ENCODE data around the gene PUM2. TPM values are rescaled to one million over a fixed set of nuclear protein-coding genes. Genes with fewer than 3 reads are reported as not detected.

The PUM2 gene
- total and polyA plus RNA-seq, 4 donors = 18.5 to 61.0 (median 35.1) TPM

DNA sequence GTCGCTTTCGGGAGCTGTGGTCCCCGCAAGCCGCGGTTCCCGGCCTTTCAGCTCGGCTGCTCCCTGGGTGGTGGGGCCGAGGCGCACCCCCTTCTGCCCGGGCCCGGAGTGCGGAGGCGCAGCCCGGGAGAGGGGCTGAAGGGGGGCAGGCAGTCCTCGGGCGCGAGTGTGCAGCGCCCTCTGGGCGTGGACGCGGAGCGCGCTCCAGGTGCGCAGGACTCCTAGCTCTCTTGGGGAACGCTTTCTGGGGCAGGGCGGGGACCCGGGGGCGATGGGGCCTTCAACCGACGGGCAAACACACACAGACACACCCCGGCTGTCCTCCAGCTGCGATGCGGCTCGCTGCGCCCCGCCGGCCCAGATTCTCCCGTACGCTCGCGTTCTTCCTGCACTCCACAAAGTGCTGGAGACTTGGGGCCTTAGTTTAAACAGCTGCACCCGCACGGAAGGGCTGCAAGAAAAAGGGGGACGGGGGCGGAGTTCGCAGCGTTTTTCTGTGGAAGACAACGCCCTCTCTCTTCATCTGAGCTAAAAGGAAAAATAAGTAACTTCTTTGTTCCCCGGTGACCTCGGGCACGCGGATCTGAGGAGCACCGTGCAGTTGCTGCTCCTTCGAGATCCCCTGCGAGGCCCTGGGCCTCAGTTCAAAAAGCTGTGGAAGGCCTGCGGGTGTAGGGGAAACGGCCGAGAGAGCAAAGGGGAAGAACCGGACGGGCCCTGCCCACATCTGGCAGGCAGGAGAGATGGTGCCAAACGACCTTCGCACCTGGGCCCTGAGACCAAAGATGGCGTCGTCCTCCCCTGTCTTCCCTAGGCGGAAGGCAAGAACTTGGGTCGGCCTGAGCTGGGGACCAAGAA is 125.1 kb downstream of the PUM2 start (continued):
- TF ChIP-seq FOXA1 (IDR thresholded peaks at IDR 0.05) = no peak
- no peak for TF ChIP-seq FOXA2 (IDR thresholded peaks at IDR 0.05)
- TF ChIP-seq, protein P1, sequence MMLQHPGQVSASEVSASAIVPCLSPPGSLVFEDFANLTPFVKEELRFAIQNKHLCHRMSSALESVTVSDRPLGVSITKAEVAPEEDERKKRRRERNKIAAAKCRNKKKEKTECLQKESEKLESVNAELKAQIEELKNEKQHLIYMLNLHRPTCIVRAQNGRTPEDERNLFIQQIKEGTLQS (IDR thresholded peaks at IDR 0.05) = no peak

DNA sequence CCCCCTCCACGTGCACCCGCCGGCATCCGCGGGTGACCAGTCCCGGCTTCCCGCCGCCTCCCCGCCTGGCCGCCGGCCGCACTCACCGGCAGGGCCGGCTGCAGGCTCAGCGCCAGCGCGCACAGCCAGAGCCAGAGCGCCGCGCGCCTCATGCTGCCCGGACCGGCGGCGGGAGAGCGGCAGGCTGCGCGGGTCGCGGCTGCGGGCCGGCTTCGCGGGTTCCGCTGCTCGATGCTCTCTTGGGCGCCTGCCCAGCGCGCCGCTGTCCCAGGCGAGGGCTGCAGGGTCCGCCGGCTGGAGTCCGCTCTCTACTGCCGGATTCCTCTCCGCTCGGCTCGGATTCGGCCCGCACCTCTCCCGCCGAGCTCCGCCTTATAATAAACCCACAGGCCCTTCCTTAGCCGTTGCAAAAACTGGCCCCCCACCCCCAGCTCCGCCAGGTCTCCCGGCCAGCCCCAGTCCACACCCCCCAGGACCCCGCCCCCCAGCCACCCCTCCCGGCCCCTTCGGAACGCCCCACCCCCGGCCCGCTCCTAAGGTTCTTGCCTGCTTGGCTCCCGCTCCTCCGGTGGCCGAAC is 125.8 kb downstream of the PUM2 start, which contains the start of gene SDC1:
Gene SDC1 (minus strand): TSS at position 415 of the 578 bp plus-strand sequence. CDS start 263 bp downstream, at position 152.
- Histone ChIP-seq H3K9ac (ENCODE audit: low read depth in 1 of 2, low read length in 2 of 2) (peak within 1 kb of the TSS; percentile 89 to 96), H3K4me3 (ENCODE audit: low read depth in 1 of 3, low read length in 3 of 3) (peak within 1 kb of the TSS; percentile 78 to 92 (median 83)), H3K36me3 (ENCODE audit: control insufficient read depth in 4 of 4, insufficient read depth in 3 of 4, low read depth in 1 of 4, low read length in 3 of 4) (no peaks in the 10 kb centered on the region), H3K27ac (ENCODE audit: low read depth in 1 of 2, low read length in 2 of 2) (peak within 1 kb of the TSS; percentile 94 to 98), H3K9me3 (ENCODE audit: control insufficient read depth in 4 of 4, low read length in 3 of 4) (no peaks in the 10 kb centered on the region), H3K4me1 (ENCODE audit: control insufficient read depth in 4 of 4, insufficient read depth in 4 of 4, low read length in 3 of 4) (peaks cover 7 to 43% (median 33%) of the 10 kb centered on the region in 4 donors), H3K27me3 (ENCODE audit: control insufficient read depth in 4 of 4, insufficient read depth in 4 of 4, low read length in 3 of 4) (no peaks in the 10 kb centered on the region)
- under 1% methylated on average over 65 of the region's 65 CpGs for WGBS
- peak; percentile 74 for DNase-seq (ENCODE audit: low spot score)
- TF ChIP-seq FOXA1 (IDR thresholded peaks at IDR 0.05) (no peak), FOXA2 (IDR thresholded peaks at IDR 0.05) (no peak), TAF1 (conservative IDR thresholded peaks at IDR 0.05) (peak; percentile 75), SP1 (IDR thresholded peaks at IDR 0.05) (no peak), YY1 (IDR thresholded peaks at IDR 0.05) (no peak), RXRA (IDR thresholded peaks at IDR 0.05) (no peak), EGR1 (IDR thresholded peaks at IDR 0.05; ENCODE audit: low read depth in 2 of 2) (no peak), RAD21 (IDR thresholded peaks at IDR 0.05) (no peak)
- TF ChIP-seq, protein P2, sequence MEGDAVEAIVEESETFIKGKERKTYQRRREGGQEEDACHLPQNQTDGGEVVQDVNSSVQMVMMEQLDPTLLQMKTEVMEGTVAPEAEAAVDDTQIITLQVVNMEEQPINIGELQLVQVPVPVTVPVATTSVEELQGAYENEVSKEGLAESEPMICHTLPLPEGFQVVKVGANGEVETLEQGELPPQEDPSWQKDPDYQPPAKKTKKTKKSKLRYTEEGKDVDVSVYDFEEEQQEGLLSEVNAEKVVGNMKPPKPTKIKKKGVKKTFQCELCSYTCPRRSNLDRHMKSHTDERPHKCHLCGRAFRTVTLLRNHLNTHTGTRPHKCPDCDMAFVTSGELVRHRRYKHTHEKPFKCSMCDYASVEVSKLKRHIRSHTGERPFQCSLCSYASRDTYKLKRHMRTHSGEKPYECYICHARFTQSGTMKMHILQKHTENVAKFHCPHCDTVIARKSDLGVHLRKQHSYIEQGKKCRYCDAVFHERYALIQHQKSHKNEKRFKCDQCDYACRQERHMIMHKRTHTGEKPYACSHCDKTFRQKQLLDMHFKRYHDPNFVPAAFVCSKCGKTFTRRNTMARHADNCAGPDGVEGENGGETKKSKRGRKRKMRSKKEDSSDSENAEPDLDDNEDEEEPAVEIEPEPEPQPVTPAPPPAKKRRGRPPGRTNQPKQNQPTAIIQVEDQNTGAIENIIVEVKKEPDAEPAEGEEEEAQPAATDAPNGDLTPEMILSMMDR (IDR thresholded peaks at IDR 0.05; ENCODE audit: low read depth, low read length, missing input control) = no peak
- TF ChIP-seq, protein P3, sequence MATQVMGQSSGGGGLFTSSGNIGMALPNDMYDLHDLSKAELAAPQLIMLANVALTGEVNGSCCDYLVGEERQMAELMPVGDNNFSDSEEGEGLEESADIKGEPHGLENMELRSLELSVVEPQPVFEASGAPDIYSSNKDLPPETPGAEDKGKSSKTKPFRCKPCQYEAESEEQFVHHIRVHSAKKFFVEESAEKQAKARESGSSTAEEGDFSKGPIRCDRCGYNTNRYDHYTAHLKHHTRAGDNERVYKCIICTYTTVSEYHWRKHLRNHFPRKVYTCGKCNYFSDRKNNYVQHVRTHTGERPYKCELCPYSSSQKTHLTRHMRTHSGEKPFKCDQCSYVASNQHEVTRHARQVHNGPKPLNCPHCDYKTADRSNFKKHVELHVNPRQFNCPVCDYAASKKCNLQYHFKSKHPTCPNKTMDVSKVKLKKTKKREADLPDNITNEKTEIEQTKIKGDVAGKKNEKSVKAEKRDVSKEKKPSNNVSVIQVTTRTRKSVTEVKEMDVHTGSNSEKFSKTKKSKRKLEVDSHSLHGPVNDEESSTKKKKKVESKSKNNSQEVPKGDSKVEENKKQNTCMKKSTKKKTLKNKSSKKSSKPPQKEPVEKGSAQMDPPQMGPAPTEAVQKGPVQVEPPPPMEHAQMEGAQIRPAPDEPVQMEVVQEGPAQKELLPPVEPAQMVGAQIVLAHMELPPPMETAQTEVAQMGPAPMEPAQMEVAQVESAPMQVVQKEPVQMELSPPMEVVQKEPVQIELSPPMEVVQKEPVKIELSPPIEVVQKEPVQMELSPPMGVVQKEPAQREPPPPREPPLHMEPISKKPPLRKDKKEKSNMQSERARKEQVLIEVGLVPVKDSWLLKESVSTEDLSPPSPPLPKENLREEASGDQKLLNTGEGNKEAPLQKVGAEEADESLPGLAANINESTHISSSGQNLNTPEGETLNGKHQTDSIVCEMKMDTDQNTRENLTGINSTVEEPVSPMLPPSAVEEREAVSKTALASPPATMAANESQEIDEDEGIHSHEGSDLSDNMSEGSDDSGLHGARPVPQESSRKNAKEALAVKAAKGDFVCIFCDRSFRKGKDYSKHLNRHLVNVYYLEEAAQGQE (IDR thresholded peaks at IDR 0.05) = peak; percentile 72
- TF ChIP-seq, protein P1 (IDR thresholded peaks at IDR 0.05) = no peak

Measured in liver (tissue), 9 donors.